Pancreas (tissue), 10 donors: Measurements from ENCODE around the gene REG3A. TPM values are rescaled to one million over a fixed set of nuclear protein-coding genes. Genes with fewer than 3 reads are reported as not detected.

Source experiments
- ATAC-seq, 4 donors: fragments of 200-7000 bp; cut with Tn5 transposase; one replicate each; pipeline versions ENCODE4 v1.8.0 to v1.9.1; 2020; ENCODE audit warnings: mild to moderate bottlenecking in 4 of 4, moderate library complexity in 4 of 4
- DNase-seq, 6 donors: peaks; one replicate each; pipeline ENCODE4 v3.0.0-alpha.2; 2020
- FAIRE-seq: peaks from 2 replicates; lab custom pipeline; 2012; peaks lifted over from hg19 to GRCh38; lab: Jason Lieb, UNC
- H3K27ac ChIP-seq, 4 donors: fragments of 200-600 bp; sonication (generic); 1 replicate in 3 of 4; 2 replicates in 1 of 4; pipeline versions ENCODE4 v1.5.0 to v1.8.0; 2020
- H3K27me3 ChIP-seq, 4 donors: fragments of 200-600 bp; one replicate each; pipeline ENCODE4 v1.8.0; 2021
- H3K36me3 ChIP-seq, 3 donors: fragments of 200-600 bp; sonication (generic) in 1 of 3; one replicate each; pipeline versions ENCODE4 v1.5.0 to v1.8.0; 2020 to 2021
- H3K4me1 ChIP-seq, 3 donors: fragments of 200-600 bp; one replicate each; pipeline ENCODE4 v1.8.0; 2021
- H3K4me3 ChIP-seq, 4 donors: fragments of 200-600 bp; sonication (generic) in 2 of 4; one replicate each; pipeline versions ENCODE4 v1.5.0 to v1.8.0; 2020 to 2021
- H3K9me3 ChIP-seq, 4 donors: fragments of 200-600 bp; one replicate each; pipeline ENCODE4 v1.8.0; 2021
- WGBS, 2 donors: extraction: QIAGEN DNeasy Blood & Tissue Kit; methylation state at CpG; one replicate each; pipeline ENCODE4 v1.1.7; 2013; 5-methylcytosine and 5-hydroxymethylcytosine counted together
- intact Hi-C, 3 donors: fragments of 100-400 bp; cut with DNase I; formaldehyde crosslinking; loops; one replicate each; pipeline versions ENCODE4 v1.11.1 to v1.14.2; 2022
- polyA plus RNA-seq, 2 donors: library from polyadenylated mRNA; stranded (reverse); fragments of 200-250 nt; gene quantifications; one replicate each; pipeline ENCODE4 v1.2.3, GENCODE V29; 2013
- total RNA-seq, 6 donors: library from RNA; stranded (reverse); fragmentation: NEBNext Ultra II Directional in 4 of 6; extraction: Animal tissue kit (Norgen Biotek cat#: 25700) in 4 of 6; gene quantifications; one replicate each; pipeline versions ENCODE4 v1.2.1 to v1.2.4, GENCODE V29; 2021 to 2023
- TF ChIP-seq, protein P1 (sequence below), 4 donors: fragments of 200-600 bp; sonication (generic) in 3 of 4; IDR thresholded peaks; one replicate each; pipeline versions ENCODE4 v1.5.0 to v1.8.0; 2021; ENCODE audit warnings: antibody characterized with exemption in 4 of 4
- donor health status: healthy with polysubstance abuse.
- donor health status: DM: no; HTN: no; CAD: no; lungs with moderate emphysema.
- donor health status: DM: no; HTN: no; CAD: no.
- donor health status: control.
- donor health status: control.
- donor health status: Bipolar disorder and iron deficiency.
- donor health status: DM: yes; HTN: yes; CAD: no.
- donor health status: DM: no; HTN: no; CAD: no.
- donor health status: DM: no; HTN: no; CAD: no.
- donor health status: DM: yes; HTN: yes; CAD: no.

Gene REG3A
- total and polyA plus RNA-seq, 8 donors: 72.7 to 59,927 (median 1,669) TPM

DNA sequence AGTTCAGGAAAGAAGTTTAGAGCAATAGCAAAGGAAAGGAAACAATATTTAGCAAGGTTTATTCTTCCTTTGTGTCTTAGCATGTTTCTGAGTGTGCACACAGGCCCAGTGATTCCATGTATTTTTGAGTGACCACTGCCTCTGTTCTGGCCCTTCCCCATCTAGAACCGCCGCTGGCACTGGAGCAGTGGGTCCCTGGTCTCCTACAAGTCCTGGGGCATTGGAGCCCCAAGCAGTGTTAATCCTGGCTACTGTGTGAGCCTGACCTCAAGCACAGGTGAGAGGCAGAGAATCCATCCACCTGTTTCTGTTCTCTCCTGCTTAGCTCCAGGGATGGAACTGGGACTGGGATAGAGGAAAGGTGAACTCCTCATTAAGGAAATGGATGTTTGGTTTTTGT is 36.9 kb downstream of the REG3A start:
- peaks cover 7 to 21% (median 9%) of the 10 kb centered on the region in 3 donors for H3K4me1 ChIP-seq
- TF ChIP-seq, protein P1, sequence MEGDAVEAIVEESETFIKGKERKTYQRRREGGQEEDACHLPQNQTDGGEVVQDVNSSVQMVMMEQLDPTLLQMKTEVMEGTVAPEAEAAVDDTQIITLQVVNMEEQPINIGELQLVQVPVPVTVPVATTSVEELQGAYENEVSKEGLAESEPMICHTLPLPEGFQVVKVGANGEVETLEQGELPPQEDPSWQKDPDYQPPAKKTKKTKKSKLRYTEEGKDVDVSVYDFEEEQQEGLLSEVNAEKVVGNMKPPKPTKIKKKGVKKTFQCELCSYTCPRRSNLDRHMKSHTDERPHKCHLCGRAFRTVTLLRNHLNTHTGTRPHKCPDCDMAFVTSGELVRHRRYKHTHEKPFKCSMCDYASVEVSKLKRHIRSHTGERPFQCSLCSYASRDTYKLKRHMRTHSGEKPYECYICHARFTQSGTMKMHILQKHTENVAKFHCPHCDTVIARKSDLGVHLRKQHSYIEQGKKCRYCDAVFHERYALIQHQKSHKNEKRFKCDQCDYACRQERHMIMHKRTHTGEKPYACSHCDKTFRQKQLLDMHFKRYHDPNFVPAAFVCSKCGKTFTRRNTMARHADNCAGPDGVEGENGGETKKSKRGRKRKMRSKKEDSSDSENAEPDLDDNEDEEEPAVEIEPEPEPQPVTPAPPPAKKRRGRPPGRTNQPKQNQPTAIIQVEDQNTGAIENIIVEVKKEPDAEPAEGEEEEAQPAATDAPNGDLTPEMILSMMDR (IDR thresholded peaks at IDR 0.05): no peak
- H3K4me3 ChIP-seq: peak overlapping the region; percentile 28 to 60 (median 50)
- no peaks in the 10 kb centered on the region for H3K9me3 ChIP-seq
- peaks cover 7 to 29% (median 11%) of the 10 kb centered on the region in 3 donors for H3K36me3 ChIP-seq
- FAIRE-seq (no peak), DNase-seq (peak in 4 of 6 donors; percentile 45 to 72 (median 64)), ATAC-seq (peak; percentile 1 to 18 (median 8))
- no peaks in the 10 kb centered on the region for H3K27me3 ChIP-seq
- 32 to 55% methylated on average over 2 of the region's 2 CpGs for WGBS, 2 donors
- intact Hi-C loops: loop anchor here in 1 of 3 donors (5.0 to 10.0 kb wide), 3 partner anchors 35 to 762 kb away; partner anchors contain the start of genes REG1B and REG3G
- H3K27ac ChIP-seq: peak overlapping the region; percentile 67 to 94 (median 86)

GRCh38 chr2:79120194-79120713 is 39.3 kb downstream of the REG3A start, which contains the start of gene REG1A:
REG1A (plus strand) TSS chr2:79120488; CDS start chr2:79120862, 374 bp downstream.
- Histone ChIP-seq H3K36me3 (peaks cover 7 to 29% (median 11%) of the 10 kb centered on the region in 3 donors), H3K27ac (peak within 1 kb of the TSS; percentile 67 to 94 (median 86)), H3K4me1 (peaks cover 13 to 37% (median 18%) of the 10 kb centered on the region in 3 donors), H3K9me3 (no peaks in the 10 kb centered on the region), H3K27me3 (no peaks in the 10 kb centered on the region), H3K4me3 (peak within 1 kb of the TSS; percentile 32 to 60 (median 50))
- FAIRE-seq: no peak
- TF ChIP-seq, protein P1 (IDR thresholded peaks at IDR 0.05): no peak
- DNase-seq: peak; percentile 67 to 95 (median 89)
- ATAC-seq: peak; percentile 31 to 63 (median 51)
- intact Hi-C loops: loop anchor here in 1 of 3 donors (5.0 to 10.0 kb wide), 3 partner anchors 33 to 765 kb away; partner anchors contain the start of genes REG1B and REG3G
- 18 to 26% methylated on average over 6 of the region's 6 CpGs for WGBS, 2 donors

DNA sequence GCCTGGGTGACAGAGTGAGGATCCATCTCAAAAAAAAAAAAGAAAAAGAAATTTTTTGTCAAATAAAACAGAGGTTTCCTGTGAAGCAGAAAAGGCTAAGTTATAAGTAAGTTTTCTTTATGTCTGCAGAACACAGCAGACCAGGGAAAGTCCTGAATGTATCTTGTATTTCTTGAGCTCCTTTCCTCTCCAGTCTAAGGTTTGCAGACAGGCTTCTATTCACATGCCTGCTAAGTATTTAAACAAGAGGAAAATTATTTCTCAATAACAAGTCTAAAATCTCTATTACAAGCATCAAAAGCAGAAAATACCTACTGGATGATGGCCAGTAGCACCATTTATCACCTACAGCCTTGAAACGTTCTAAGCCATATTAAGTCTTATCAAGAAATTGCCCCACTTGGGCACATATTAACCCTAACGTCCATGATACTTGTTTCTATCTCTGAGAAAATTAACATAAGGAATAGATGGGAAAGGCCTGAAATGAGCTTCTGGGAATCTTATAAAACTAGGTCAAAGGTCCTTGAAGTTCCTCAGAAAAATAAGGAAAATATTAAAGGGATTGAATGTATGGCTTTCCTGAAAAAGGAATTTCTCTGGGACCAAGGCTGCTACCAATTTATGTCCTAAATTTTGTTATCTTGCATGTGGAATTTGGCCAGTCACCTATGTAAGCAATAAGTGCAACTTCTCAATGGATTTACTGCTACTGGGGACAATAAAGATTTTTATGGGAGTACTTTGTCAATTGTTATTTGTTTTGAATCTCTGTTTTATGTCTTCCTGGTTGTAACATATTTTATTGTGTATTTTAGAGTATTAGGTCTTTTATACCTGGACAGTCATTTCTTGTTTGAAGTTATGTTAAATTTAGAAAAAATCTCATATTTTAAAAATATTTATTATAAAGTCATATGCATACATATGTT is 42.3 kb downstream of the REG3A start:
- intact Hi-C loops: no loop called here
- Histone ChIP-seq H3K4me1 (peaks cover 17 to 47% (median 18%) of the 10 kb centered on the region in 3 donors), H3K36me3 (peaks cover 7 to 16% (median 11%) of the 10 kb centered on the region in 3 donors), H3K9me3 (no peaks in the 10 kb centered on the region), H3K27ac (peak overlapping the region; percentile 13 to 64 (median 46)), H3K4me3 (peak overlapping the region in 1 of 4 donors; percentile 20), H3K27me3 (no peaks in the 10 kb centered on the region)
- 7 to 8% methylated on average over 2 of the region's 2 CpGs for WGBS, 2 donors
- DNase-seq (peak in 3 of 6 donors; percentile 50 to 69 (median 66)), ATAC-seq (peak; percentile 15 to 55 (median 23)), FAIRE-seq (no peak)
- TF ChIP-seq, protein P1 (IDR thresholded peaks at IDR 0.05): no peak

DNA sequence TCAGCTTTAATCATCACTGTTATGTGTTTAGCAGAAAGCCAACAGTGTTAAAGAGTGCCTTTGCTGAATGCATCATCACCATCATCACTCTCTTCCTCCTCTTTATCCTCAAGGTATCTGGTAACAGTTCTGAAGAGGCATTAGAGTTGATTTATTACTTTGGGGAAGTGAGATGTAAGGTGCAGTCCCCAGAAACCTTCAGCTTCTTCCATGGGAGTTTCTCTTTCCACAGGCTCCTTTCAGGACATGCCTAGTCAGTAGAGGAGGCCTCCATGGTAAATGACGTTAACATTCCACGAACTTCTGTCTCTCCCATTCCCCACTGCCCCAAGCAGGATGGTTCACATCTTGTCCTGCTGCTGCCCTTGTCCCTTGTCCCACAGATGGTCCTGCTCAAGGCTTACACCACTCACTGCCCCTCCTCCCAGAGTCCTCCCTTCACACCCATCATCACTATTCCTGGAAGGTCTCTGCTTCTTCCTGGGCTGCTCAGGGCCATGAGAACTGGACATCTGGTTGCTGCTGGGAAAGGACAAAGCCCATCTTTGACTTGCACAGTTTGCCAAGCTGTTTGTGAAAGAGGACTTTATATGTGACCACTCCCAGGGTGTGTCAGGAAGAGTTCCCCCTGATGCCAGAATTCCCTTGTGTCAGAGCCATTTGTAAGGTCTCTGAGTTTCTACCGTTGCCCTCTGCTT is 44.6 kb downstream of the REG3A start:
- WGBS, 2 donors: 21 to 30% methylated on average over 3 of the region's 3 CpGs
- intact Hi-C loops: no loop called here

More for the DNA sequence above, 44.6 kb downstream of the REG3A start:
- H3K9me3 ChIP-seq: no peaks in the 10 kb centered on the region
- H3K27ac ChIP-seq: peak overlapping the region; percentile 29 to 64 (median 34)
- H3K4me3 ChIP-seq: peak overlapping the region in 1 of 4 donors; percentile 20
- no peak for FAIRE-seq
- ATAC-seq: peak; percentile 75 to 88 (median 80)
- peaks cover 17 to 47% (median 18%) of the 10 kb centered on the region in 3 donors for H3K4me1 ChIP-seq
- DNase-seq: peak in 4 of 6 donors; percentile 82 to 93 (median 86)
- no peaks in the 10 kb centered on the region for H3K36me3 ChIP-seq
- TF ChIP-seq, protein P1 (IDR thresholded peaks at IDR 0.05): no peak
- H3K27me3 ChIP-seq: no peaks in the 10 kb centered on the region
